ENCODE measurements around the gene DYSF. TPM values are rescaled to one million over a fixed set of nuclear protein-coding genes. Genes with fewer than 3 reads are reported as not detected.

Gene DYSF
- total and polyA plus RNA-seq, 7 donors, result 38.3 to 208 (median 109) TPM

DNA sequence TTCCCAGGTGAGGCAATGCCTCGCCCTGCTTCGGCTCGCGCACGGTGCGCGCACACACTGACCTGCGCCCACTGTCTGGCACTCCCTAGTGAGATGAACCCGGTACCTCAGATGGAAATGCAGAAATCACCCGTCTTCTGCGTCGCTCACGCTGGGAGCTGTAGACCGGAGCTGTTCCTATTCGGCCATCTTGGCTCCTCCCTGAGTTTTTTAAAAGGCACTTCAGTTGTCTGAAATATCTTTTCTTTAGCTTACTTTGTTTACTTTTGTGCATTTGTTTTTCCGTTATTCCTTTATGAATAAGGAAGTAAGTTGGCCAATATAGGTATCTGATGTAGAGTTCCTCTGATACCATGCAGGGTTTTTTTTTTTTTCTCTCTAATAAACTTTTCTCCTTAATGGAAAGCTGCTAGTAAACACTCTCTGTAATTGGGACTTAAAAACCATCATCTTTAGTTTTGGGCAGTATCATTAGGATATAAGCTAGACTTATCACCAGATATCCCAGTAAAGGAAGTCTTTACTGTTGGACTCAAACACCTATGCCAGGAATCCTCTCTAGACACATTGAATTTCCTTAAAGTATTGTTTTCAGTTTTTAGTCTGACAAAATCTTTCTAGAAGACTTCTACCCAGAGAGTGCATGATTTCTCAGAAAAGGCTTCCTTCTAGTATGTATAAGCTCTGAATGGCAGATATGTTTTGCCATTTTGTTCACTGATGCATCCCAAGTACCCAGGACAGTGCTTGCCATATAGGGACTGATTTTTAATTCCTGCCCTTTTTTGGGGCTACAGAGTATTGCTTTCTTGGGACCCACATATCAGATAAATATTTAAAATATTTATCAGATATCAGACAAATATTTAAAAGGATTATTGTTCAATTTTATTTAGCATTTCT, 35.8 kb upstream of the DYSF start:
- Histone ChIP-seq H3K27ac (no peak overlapping the region), H3K9me3 (no peaks in the 10 kb centered on the region), H3K36me3 (ENCODE audit: insufficient read depth in 1 of 2, low read depth in 1 of 2) (peaks cover 0 to 25% of the 10 kb centered on the region in 2 donors), H3K4me3 (no peak overlapping the region), H3K27me3 (ENCODE audit: insufficient read depth in 3 of 3, low read length in 2 of 3) (no peaks in the 10 kb centered on the region), H3K4me1 (no peaks in the 10 kb centered on the region)
- DNase-seq, result no peak
- peak in 1 of 4 donors; percentile 32 for ATAC-seq
- intact Hi-C loops (cut with DNase I), result no loop called here
- TF ChIP-seq, protein P1, sequence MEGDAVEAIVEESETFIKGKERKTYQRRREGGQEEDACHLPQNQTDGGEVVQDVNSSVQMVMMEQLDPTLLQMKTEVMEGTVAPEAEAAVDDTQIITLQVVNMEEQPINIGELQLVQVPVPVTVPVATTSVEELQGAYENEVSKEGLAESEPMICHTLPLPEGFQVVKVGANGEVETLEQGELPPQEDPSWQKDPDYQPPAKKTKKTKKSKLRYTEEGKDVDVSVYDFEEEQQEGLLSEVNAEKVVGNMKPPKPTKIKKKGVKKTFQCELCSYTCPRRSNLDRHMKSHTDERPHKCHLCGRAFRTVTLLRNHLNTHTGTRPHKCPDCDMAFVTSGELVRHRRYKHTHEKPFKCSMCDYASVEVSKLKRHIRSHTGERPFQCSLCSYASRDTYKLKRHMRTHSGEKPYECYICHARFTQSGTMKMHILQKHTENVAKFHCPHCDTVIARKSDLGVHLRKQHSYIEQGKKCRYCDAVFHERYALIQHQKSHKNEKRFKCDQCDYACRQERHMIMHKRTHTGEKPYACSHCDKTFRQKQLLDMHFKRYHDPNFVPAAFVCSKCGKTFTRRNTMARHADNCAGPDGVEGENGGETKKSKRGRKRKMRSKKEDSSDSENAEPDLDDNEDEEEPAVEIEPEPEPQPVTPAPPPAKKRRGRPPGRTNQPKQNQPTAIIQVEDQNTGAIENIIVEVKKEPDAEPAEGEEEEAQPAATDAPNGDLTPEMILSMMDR (IDR thresholded peaks at IDR 0.05), result no peak
- WGBS, 3 donors, result 63 to 80% (median 74%) methylated on average over 6 to 7 of the region's 16 CpGs

DNA sequence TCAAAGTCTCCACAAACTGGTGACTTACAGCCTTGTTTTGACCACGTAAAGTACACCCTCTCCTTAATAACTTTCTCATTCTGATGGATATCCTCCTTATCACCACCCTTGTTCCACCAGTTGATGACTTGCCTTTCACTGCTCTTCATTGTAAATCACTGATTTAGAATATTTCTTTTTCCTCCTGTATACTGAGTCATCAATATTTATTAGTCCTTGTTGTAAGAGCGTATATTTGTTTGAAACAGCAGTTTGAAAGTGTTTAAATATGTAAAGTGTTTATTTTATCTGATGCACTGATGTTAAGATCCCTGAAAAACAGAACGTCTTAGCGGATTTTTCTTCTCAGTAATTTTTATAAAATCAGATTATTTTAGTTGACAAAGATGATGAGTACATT, 34.2 kb upstream of the DYSF start:
- Histone ChIP-seq H3K27me3 (ENCODE audit: insufficient read depth in 3 of 3, low read length in 2 of 3) (no peaks in the 10 kb centered on the region), H3K4me3 (no peak overlapping the region), H3K4me1 (no peaks in the 10 kb centered on the region), H3K27ac (no peak overlapping the region), H3K36me3 (ENCODE audit: insufficient read depth in 1 of 2, low read depth in 1 of 2) (peaks cover 0 to 40% of the 10 kb centered on the region in 2 donors), H3K9me3 (no peaks in the 10 kb centered on the region)
- ATAC-seq, result no peak
- no peak for DNase-seq
- intact Hi-C loops (cut with DNase I), result no loop called here
- 94 to 96% (median 95%) methylated on average over 4 of the region's 4 CpGs for WGBS, 3 donors
- TF ChIP-seq, protein P1 (IDR thresholded peaks at IDR 0.05), result no peak

DNA sequence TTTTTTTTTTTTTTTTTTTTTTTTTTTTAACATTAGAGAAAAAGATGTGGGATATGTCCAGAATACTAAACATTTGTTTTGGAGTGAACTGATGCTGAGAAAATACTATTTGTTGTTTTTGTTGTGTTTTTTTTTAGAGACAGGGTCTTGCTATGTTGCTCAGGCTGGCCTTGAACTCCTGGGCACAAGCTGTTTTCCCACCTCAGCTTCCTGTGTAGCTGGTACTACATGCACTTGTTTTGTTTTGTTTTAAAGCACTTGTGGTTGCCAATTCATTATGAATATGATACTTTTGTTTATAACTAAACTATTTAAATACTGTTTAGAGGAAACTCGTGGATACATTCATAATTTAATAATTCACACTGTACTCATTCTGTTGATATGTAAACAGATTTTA, 33.4 kb upstream of the DYSF start:
- Histone ChIP-seq H3K4me3 (no peak overlapping the region), H3K4me1 (no peaks in the 10 kb centered on the region), H3K9me3 (no peaks in the 10 kb centered on the region), H3K27me3 (ENCODE audit: insufficient read depth in 3 of 3, low read length in 2 of 3) (no peaks in the 10 kb centered on the region), H3K27ac (no peak overlapping the region), H3K36me3 (ENCODE audit: insufficient read depth in 1 of 2, low read depth in 1 of 2) (peaks cover 0 to 49% of the 10 kb centered on the region in 2 donors)
- DNase-seq (no peak), ATAC-seq (no peak)
- 60 to 78% (median 72%) methylated on average over 1 of the region's 1 CpG for WGBS, 3 donors
- TF ChIP-seq, protein P1 (IDR thresholded peaks at IDR 0.05), result no peak
- intact Hi-C loops (cut with DNase I), result no loop called here

DNA sequence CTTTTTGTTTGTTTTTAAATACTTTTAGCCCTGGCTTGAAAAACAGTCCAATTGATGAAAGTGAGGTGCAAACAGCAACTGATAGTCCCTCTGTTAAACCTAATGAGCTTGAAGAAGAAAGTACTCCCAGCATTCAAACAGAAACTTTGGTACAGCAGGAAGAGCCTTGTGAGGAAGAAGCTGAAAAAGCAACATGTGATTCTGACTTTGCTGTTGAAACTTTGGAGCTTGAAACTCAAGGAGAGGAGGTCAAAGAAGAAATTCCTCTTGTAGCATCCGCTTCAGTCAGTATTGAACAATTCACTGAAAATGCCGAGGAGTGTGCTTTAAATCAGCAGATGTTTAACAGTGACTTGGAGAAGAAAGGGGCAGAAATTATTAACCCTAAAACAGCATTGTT, 30.6 kb upstream of the DYSF start:
- H3K36me3 ChIP-seq (ENCODE audit: insufficient read depth in 1 of 2, low read depth in 1 of 2), result peaks cover 0 to 77% of the 10 kb centered on the region in 2 donors
- ATAC-seq (no peak), DNase-seq (no peak)
- H3K9me3 ChIP-seq, result no peaks in the 10 kb centered on the region
- TF ChIP-seq, protein P1 (IDR thresholded peaks at IDR 0.05), result no peak
- H3K27me3 ChIP-seq (ENCODE audit: insufficient read depth in 3 of 3, low read length in 2 of 3), result no peaks in the 10 kb centered on the region
- 75 to 85% (median 81%) methylated on average over 2 of the region's 2 CpGs for WGBS, 3 donors
- no peak overlapping the region for H3K27ac ChIP-seq
- peaks cover 11% of the 10 kb centered on the region for H3K4me1 ChIP-seq
- intact Hi-C loops (cut with DNase I), result no loop called here
- H3K4me3 ChIP-seq, result no peak overlapping the region

All from psoas muscle (tissue), 8 donors.